ENCODE results near the gene ACER1.
"Not testable (repeated sequence)": the region's sequence is repeated elsewhere in the genome, so short reads cannot be mapped to it uniquely, and the experiment has no call there.

Gene ACER1

DNA sequence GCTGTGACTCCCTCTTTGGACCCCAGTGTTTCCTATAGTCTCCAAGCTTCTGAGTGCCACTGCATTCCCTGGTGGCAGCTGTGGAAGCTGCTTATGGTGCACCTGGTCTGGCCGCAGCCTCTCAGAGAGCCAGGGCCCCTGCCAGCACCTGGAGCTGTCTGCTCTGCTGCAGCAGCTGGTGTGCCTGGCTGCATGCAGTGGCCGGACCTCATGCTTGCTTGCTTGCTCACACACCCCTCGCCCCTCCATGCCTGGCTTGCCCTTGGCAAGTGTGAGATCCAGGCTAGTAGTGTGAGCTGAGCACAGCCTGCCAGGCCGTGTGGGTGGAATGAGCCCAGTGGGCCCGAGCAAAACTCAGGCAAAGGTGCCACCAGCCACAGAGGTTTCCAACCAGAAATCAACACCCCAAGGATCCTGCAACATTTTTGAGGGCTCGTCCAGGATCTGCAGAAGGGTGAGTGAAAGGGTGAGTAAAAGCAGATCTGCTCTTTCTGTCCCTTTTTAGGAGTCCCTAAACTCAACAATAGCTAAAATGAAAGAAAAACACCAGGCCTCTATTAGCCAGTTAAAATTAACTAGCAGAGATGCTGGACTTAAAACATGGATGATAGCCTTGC lies 46.0 kb downstream of the ACER1 start:
- DNase-seq (ENCODE audit: low read depth), result no peak

DNA sequence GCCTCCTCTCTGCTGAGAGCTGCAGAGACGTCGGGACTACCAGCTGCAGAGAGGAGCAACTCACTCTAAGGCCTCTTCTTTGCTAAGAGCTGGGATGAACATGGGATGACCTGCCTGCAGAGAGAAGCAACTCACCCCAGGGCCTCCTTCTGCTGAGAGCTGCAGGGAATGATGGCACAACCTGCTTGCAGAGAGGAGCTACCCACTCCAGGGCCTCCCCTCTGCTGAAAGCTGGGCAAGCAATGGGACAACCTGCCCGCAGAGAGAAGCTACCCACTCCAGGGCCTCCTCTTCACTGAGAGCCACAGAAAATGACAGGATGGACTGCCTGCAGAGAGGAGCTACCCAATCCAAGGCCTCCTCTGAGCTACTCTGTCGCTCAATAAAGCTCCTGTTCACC lies 46.7 kb downstream of the ACER1 start:
- no peak for DNase-seq (ENCODE audit: low read depth)

DNA sequence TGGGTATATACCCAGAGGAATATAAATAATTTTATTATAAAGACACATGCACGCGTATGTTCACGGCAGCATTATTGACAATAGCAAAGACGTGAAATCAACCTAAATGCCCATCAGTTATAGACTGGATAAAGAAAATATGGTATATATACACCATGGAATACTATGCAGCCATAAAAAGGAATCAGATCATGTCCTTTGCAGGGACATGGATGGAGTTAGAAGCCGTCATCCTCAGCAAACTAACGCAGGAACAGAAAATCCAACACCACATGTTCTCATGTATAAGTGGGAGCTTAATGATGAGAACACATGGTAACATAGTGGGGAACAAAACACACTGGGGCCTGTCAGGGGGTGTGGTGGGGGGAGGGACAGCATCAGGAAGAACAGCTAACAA lies 51.0 kb downstream of the ACER1 start:
- DNase-seq (ENCODE audit: low read depth), result not testable (repeated sequence)

DNA sequence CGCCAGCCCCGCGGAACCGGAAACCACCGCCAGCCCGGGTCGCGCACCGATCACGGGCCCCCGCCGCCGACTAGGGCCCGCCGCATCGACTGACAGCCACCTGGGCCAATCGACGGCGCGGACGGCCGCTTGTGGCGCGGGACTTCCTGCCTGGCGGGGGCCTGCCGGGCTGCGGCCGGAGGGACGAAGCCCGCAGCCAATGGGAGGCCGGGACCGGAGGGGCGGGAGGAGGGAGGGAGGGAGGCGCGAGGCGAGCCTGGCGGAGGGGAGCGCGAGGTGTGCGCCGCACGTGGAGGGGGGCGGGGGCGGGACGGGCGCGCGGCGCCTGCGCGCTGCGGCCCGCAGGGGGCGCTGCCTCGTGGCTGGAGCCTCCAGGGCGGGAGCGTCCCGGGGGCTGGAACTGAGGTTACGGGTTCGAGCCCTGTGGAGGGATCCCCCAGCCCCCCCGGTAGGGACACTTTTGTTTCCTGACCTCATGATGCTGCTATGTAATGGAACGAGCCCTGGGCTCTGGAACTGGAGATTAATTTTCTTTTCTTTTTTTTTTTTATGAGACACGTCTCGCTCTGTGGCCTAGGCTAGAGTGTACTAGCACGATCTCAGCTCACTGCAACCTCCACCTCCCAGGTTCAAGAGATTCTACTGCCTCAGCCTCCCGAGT lies 53.4 kb downstream of the ACER1 start, which contains the start of gene MLLT1:
MLLT1 (minus strand) TSS at position 45 of the 661 bp plus-strand sequence. CDS start 191 bp downstream, outside the sequence.
- peak; percentile 92 for DNase-seq (ENCODE audit: low read depth)

DNA sequence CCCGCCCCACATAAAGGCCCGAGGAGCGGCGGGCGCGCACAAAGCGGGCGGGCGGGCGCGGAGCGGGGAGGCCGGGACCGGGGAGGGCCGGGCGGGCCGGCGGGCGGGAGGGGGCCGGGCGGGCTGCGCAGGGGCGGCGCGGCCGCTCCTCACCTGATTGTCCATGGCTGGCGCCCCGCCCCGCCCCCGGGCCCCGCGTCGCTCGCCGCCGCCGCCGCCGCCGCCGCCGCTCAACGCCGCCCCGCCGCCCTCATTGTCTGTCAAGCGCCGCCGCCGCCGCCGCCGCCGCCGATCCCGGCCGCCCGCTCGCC lies 53.8 kb downstream of the ACER1 start:
- no peak for DNase-seq (ENCODE audit: low read depth)

DNA sequence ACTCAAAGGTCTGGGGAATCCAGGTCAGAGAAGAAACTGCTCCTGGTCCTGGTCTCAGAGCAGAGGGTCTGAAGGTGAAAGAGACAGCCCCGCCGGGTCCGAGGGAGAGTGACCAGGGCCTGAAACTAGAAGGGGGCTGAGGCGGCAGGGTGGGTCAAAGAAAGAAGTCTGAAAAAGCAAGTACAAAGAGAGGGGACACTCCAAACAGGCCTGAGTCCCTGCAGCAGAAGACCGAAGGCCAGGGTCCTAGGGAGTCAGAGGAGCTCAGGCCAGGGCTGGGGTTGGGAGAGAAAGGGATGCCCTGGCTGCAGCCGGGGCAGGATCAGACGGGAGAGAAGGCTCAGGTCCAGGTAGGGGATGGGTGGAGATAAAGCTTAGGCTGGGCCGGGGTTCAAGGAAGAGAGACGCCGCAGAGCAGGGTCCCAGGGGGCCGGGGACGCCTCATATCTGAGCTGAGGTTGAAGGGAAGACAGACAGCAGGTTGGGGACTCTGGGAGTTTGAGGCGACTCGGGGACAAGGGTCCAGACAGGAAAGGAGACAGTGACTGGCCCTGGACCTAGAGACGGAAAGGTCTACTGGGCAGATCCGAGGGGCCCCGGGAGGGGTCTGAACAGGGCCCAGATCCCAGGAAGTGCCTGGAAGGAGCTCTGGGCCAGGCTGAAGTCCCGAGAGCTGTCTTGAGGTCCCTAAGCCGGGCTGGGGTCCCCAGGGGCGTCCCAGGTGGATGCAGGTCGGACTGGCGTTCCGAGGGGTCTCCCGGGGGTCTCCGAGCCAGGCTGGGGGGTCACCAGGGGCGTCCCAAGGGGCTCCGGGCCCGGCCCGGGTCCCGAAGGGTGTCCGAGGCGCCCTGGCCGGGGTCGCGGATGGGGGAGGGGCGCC lies 54.4 kb downstream of the ACER1 start:
- DNase-seq (ENCODE audit: low read depth), result no peak

DNA sequence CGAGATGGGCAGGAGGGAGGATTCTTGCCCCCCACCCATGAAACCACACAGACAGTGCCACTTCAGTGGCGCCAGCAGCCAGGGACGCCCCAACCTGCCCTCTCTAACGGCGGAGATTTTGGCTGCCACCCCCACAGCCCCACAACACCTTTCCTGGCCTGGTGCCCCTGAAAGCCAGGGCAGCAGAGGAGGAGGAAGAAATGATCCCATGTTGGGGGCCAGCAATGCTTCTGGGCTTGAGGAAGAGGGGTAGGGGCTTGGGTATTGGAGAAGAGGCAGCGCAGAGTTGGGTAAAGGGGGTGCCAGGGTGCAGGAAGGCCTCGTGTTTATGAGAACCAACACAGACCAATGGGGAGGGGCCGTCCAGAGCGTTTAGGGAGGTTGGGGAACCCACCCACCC lies 55.4 kb downstream of the ACER1 start:
- no peak for DNase-seq (ENCODE audit: low read depth)

DNA sequence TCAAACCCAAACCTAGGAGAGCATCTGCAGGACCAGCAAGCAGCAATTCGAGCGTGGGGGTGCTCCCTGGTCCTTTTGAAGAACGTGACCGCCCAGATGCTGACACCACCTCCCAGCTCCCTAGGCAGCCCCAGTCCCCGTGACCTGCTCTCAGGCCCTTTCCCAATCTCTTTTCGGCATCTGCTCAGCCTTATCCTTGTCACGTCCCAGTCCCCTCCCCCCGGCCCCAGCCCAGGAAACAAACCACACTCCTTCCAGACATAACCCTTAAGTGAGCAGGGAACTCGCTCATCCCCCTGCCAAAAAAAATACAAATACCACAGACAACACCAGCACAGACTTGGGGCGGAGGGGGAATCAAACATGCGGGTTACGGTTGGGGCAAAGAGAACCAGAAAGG lies 57.0 kb downstream of the ACER1 start:
- no peak for DNase-seq (ENCODE audit: low read depth)

DNA sequence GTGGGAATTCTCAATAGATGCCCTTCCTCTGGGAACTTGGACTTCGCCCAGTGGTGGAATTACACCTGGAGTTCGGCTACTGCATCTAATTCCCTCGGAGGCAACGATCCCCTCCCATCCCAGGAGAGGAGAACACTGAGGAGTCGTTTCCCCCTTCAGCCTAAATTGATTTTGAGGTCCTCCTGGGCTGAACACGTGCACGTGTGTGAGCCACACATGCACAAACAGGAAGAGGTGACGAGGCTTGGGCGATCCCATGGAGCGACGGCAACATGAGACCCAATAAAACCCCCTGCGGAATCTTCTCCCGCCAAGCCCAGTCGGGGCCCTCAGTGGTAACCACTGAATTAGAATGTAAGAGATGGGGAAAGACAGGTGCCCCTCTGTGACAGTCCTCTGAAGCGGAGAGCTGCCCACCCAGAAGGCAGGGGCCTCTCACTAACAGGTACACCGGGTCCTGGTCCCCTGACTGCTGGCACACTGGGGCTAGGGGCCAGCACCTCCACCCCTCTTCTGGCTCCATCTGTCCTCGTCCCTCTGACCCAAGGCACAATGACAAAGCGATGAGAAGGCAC lies 58.2 kb downstream of the ACER1 start:
- no peak for DNase-seq (ENCODE audit: low read depth)

DNA sequence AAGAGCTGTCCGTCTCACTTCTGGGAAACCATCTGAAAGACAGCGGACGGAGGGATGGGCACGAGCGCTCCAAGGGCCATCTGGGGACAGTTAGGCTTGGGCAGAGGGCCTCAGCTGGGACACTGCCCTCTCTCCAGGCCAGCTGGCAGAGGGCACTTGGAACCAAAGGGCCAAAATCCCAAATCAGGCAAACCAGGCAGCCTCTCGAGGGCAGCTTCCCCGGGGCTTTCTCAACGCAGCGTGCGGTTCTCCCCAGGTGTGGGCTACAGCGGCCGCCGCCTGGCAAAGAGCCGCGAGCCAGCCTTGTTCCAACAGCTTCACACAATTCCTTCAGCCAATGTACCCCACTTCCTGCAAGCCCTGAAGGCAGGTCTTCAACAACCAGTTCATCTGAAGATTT lies 58.7 kb downstream of the ACER1 start:
- DNase-seq (ENCODE audit: low read depth), result no peak

DNA sequence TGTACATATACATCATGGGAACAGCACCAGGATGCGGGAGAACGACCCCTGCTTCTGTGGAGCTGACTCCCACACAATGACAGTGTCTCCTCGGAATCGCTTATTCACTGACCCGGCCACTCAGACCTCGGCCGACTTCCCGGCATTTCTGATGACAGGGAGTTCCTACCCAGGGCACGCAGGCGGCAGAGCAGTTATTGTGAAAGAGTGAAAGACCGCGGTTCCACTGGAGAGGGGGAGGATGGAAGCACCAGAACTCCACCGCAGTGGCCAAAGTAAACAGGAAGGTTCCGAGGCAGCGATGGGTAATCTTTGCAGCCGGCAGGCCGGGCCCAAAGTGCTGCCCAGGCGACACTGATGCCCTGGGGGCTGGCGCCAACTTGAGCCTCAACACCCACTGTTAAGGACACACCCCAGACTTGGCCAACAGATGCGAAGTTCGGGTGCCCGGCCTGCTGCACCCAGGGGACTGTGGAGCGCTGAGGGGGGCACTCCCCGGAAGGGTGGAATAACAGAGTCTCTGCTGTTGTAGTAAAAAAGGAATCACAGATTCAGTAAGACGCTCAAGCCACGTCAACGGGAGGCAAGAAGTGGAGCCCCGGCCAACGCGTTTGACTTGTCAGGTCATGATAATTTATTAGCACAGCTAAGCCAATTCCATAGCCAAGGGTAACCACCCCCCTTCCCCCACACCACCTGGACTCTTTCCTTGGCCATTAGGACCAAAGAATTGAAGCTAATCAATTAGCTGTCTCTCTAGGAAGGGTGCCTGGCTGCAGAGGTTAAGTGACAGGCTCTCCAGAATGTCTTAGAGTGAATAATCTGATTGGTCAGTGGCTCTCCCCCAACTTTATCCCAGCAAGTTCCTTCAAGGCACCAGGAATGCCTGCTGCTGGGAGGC lies 59.5 kb downstream of the ACER1 start:
- no peak for DNase-seq (ENCODE audit: low read depth)

DNA sequence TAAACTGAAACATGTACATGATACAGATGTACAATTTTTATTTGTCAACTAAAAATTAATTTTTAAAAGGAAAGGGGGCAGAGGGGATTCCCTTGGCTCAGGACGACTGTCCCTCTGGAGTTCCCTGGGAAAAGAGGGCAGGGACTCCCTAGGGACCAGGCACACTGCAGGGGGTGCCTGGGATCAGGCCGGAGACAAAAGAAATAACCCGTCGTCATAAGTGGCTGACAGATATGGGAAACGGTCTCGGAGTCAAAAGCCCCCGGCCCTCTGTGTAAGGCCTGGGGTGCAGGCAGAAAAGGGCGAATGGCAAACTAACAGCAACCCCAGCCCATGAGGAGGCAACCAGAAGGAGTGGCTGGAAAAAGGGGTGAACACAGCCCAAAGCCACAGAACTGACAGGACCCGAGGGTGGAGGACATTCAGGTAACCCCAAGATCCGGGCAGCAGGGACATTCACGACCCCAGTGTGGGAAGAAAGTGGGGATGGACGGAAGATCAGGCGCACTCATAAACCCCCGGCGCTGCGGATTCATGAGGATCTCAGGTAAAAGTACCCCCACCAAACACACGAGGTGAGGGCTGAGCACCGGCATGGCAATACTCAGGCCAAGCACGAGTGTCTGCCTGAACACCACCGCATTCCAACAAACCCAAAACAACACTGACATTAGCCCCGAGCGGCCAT lies 60.4 kb downstream of the ACER1 start:
- no peak for DNase-seq (ENCODE audit: low read depth)

DNA sequence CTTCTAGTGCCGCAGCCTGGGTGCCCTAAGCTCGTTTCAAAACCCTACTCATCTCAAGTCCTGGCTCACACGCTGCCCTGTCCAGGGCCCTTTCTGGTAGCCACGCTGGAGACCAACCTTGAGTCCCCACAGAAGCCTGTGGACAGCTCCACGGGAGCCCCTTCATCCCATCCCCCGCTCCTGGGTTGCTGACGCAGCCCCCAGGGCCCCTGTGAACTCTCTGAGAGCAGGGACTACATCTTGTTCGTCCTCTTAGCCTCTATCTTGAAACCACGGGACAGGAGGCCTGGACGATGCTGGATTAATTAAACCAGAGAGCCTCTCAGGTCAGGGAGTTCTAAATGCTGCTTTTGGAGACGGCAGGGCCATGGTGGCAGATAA lies 61.0 kb downstream of the ACER1 start:
- no peak for DNase-seq (ENCODE audit: low read depth)

DNA sequence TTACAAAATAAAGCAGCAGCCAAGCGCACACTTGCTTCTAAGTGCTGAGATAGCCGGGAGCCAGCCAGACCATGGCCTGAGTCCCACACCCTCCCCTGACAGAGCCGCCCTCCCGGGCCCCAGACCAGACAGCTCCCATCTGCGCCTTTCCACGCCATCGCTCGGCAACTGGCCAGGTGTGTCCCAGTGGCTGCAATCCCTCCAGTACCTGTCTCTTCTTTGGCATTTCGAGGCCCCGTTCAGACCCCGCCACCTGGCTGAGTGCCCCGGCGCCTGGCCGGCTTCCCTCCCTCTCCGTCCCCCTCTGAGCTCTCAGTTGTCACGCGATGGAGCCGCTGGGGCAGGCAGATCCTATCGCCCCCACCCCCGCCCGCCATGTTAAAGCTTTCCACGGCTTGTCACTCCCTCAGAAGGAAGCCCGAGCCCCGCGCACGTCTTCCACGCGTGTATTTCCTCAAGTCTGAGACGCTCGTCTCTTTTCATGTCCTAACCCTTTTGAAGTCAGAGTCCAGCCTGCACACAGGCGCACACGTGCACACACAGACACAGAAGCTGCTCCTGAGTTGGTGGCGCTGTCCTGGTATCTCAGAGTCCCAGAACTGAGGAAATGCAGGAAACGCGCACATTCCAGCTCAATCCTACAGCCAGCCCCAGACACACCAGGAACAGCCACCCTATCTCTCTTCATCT lies 61.5 kb downstream of the ACER1 start:
- no peak for DNase-seq (ENCODE audit: low read depth)

DNA sequence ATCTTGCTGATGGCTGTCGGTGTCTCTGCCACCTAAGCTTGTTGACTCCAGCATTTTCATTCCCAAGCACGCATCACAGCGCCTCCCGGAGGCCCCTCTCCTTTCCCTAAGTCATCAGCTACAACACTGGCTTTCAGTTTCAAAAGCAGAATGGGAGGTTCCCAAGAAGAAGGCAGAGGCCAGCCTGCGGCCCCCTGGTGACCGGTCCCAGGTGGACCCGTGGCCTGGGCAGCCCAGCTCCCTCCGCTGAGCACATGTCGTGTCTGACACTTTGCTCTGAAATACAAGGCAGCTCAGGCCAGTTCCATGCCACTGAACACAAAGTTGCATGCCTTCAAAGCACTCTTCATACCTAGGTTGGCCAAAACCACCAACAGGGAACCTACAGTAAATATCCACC lies 62.2 kb downstream of the ACER1 start:
- DNase-seq (ENCODE audit: low read depth), result no peak

DNA sequence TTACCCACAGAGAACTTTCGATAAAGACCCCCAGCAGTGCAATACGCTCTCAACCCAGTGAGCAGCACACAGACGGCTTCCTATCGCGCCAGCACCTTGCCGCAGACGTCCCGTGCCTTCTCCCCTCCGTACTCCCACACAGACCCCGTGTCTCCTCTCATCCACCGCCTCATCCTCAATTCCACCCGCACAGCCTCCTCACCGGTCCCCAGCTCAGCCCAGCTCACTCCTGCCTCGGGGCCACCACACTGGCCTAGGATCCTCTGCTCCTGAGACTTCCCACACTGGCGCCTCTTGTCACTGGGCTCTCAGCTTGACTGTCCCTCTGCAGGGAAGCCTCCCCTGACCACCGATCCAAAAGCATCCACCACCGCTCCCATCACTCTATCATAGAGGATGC lies 62.6 kb downstream of the ACER1 start:
- no peak for DNase-seq (ENCODE audit: low read depth)

DNA sequence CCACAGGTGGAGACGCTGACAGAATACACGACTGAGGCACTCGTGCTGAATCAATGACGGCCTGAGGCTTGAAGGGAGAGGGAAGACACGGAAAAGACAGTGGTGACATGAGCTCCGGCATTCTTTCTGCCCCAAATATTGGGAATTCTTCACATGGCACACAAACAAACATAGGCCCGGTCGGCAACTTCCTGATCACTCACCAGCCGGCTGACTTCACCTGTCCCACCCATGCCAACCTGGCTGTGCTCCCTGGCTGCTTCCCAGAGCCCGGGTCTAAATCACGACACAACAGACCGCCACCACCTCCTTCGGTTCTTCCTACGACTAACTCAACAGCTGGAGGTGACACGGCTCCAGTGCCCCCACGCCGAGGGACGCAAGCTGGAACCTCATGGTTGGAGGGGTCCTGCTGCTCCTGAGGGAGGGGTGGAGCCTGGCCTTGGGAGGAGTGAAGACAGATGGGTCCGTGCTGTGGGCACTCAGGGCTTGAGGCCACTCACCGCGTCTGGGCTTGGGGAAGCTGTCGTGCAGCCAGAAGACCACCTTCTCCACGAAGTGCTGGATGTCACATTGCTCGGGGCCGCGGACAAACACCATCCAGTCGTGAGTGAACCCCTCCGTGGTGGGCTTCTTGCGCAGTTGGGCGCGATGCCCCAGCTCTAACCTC lies 63.2 kb downstream of the ACER1 start:
- no peak for DNase-seq (ENCODE audit: low read depth)

DNA sequence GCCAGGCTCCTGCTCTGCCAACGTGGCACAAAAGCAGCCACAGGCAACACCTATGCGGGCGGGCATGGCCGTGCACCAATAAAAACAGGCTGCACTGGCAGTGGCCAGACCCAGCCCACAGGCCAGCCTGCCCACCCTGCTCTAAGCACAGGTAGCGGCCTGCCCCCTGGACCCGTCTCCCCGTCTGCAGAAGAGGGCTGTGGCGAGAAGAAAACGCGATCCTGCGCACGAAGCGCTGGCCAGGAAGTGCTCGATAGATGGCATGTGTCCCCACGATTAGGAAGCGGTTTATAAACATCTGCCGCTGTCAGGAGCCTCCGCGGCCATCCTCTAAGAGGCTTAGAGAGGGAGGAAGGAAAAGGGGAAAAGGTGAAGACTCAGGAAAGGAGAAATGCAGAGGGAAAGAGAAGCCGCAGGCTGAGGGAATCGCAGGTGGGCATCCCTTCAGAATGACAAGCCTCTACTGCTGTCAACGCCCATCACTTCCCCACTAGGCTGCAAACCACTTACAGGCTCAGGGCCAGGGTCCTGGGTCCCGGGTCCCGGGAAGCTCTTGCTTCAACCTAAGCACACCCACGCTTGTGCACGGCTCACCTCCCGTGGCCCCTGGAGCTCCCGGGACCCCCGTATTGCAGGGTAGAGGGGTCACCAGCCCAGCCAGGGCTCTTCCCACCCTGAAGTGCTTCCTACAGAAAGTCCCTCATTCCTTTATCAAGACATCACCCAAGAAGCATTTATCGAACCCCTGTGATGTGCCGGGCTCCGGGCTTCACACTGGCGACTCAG lies 64.1 kb downstream of the ACER1 start:
- DNase-seq (ENCODE audit: low read depth), result no peak

DNA sequence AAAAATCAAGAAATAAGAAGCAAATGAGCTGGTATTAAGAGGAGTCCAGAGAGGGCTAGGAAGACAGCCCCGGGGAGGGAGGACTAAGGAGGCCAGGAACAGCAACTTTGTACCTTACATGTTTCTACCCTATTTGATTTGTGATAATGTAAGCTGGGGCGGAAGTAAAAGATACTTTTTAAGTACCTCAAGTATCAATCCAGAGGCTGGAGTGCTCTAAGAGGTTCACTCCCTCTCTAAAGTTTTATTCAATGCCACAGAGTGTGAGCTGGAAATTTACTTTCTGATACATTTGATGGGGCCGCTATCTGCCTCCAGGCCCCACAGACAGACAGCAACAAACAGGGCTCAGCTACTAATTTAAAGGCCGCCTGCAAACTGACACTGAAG lies 65.0 kb downstream of the ACER1 start:
- DNase-seq (ENCODE audit: low read depth), result no peak

All from activated T-cell treated with anti-CD3 and anti-CD28 coated beads for 1 hour (primary cell).